SH-SY5Y (cell line): ENCODE measurements around the gene HACD2.

Source experiments
- GATA2 ChIP-seq: IDR thresholded peaks from 2 replicates; pipeline ENCODE4 v1.6.1; 2011; ENCODE audit warnings: mild to moderate bottlenecking, low read depth, low read length
- GATA3 ChIP-seq: IDR thresholded peaks from 2 replicates; pipeline ENCODE4 v1.6.1; 2011; ENCODE audit warnings: low read depth, mild to moderate bottlenecking, low read length, moderate library complexity

GRCh38 chr3:123593381-123593780 lies 8.5 kb upstream of the HACD2 start:
- no peak for TF ChIP-seq GATA2
- no peak for TF ChIP-seq GATA3
